ENCODE measurements around the gene NABP1.

DNA sequence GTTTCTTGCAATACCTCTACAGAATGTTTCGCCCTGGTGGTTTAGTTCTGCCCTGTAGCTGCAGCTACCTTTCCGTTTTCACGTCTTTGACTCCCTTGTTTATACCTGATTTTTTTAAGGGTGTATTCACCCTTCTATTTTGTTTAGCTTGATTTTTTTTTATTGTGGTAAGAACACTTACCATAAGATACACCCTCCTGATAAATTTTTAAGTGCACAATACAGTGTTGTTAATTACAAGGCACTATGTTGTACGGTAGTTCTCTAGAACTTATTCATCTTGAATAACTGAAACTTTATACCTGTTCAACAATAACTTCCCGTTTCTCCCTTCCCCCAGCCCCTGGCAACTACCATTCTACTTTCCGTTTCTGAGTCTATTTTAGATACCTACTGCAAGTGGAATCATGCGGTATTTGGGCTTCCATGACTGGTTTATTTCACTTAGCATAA, 48.9 kb upstream of the NABP1 start:
- TF ChIP-seq, protein P1, sequence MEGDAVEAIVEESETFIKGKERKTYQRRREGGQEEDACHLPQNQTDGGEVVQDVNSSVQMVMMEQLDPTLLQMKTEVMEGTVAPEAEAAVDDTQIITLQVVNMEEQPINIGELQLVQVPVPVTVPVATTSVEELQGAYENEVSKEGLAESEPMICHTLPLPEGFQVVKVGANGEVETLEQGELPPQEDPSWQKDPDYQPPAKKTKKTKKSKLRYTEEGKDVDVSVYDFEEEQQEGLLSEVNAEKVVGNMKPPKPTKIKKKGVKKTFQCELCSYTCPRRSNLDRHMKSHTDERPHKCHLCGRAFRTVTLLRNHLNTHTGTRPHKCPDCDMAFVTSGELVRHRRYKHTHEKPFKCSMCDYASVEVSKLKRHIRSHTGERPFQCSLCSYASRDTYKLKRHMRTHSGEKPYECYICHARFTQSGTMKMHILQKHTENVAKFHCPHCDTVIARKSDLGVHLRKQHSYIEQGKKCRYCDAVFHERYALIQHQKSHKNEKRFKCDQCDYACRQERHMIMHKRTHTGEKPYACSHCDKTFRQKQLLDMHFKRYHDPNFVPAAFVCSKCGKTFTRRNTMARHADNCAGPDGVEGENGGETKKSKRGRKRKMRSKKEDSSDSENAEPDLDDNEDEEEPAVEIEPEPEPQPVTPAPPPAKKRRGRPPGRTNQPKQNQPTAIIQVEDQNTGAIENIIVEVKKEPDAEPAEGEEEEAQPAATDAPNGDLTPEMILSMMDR (conservative IDR thresholded peaks at IDR 0.05) = no peak
- no peak for TF ChIP-seq EZH2 (IDR thresholded peaks at IDR 0.05; ENCODE audit: low read depth)
